Body of pancreas (tissue), 4 donors: ENCODE results near the gene GABRR1.

Source experiments
- CTCF ChIP-seq, 7 experiments: fragments of 450-650 bp in 4 of 7; fragments of 200-600 bp in 3 of 7; sonication (generic) in 3 of 7; IDR thresholded peaks; one replicate each; pipeline ENCODE4 v1.5.1; 2016 to 2019; ENCODE audit warnings: antibody characterized with exemption in 7 of 7
- POLR2A ChIP-seq, 3 donors: fragments of 450-650 bp; IDR thresholded peaks; one replicate each; pipeline ENCODE4 v1.6.1; 2016; ENCODE audit warnings: antibody characterized with exemption in 3 of 3, mild to moderate bottlenecking in 2 of 3

DNA sequence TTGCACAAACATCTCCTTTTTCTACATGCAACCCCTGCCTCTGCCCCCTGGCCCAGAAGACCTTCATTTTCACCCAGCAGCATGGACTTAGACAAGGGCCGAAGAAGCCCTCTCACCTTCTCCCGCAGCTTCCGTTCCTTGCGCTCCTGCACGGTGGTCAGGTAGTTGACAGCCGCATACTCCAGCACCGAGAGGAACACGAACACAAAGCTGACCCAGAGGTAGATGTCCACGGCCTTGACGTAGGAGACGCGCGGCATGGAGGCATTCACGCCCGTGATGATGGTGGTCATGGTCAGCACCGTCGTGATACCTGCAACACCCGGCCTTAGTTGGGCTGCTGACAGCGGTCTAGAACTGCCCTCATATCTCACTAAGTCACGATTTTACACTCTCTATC lies 47.1 kb upstream of the GABRR1 start:
- TF ChIP-seq CTCF (IDR thresholded peaks at IDR 0.05) (no peak), POLR2A (IDR thresholded peaks at IDR 0.05) (no peak)
